ENCODE measurements around the gene ATL2.
"Not testable (repeated sequence)": the region's sequence is repeated elsewhere in the genome, so short reads cannot be mapped to it uniquely, and the experiment has no call there.

The ATL2 gene

GRCh38 chr2:38268691-38269327 lies 108.3 kb downstream of the ATL2 start:
- ATAC-seq = no peak

- no peak for ATAC-seq
These were observed 109.1 kb downstream of the ATL2 start for GRCh38 chr2:38268001-38268400.

- no peak for ATAC-seq
These were observed 109.7 kb downstream of the ATL2 start for GRCh38 chr2:38267270-38267925.

- no peak for ATAC-seq
These were observed 110.6 kb downstream of the ATL2 start for GRCh38 chr2:38266382-38267061.

GRCh38 chr2:38265461-38265860 lies 111.6 kb downstream of the ATL2 start:
- no peak for ATAC-seq

GRCh38 chr2:38264396-38265221 lies 112.5 kb downstream of the ATL2 start:
- ATAC-seq = no peak

- no peak for ATAC-seq
These were observed 113.8 kb downstream of the ATL2 start for GRCh38 chr2:38263293-38263692.

- ATAC-seq = no peak
These were observed 114.8 kb downstream of the ATL2 start for GRCh38 chr2:38262069-38262871.

GRCh38 chr2:38261569-38262068 lies 115.5 kb downstream of the ATL2 start:
- ATAC-seq = no peak

- ATAC-seq = no peak
These were observed 116.1 kb downstream of the ATL2 start for GRCh38 chr2:38260972-38261371.

GRCh38 chr2:38260469-38260868 lies 116.6 kb downstream of the ATL2 start:
- ATAC-seq = no peak

GRCh38 chr2:38259311-38259710 lies 117.8 kb downstream of the ATL2 start:
- no peak for ATAC-seq

GRCh38 chr2:38257680-38258079 lies 119.4 kb downstream of the ATL2 start:
- not testable (repeated sequence) for ATAC-seq

GRCh38 chr2:38256610-38257009 lies 120.5 kb downstream of the ATL2 start:
- no peak for ATAC-seq

GRCh38 chr2:38255211-38255610 lies 121.9 kb downstream of the ATL2 start:
- no peak for ATAC-seq

GRCh38 chr2:38254796-38255195 lies 122.3 kb downstream of the ATL2 start:
- no peak for ATAC-seq

- no peak for ATAC-seq
These were observed 125.1 kb downstream of the ATL2 start for GRCh38 chr2:38251940-38252339.

- no peak for ATAC-seq
These were observed 128.4 kb downstream of the ATL2 start for GRCh38 chr2:38248707-38249106.

GRCh38 chr2:38248255-38248654 lies 128.8 kb downstream of the ATL2 start:
- no peak for ATAC-seq

- no peak for ATAC-seq
These were observed 131.0 kb downstream of the ATL2 start for GRCh38 chr2:38246105-38246504.

GRCh38 chr2:38245114-38245641 lies 131.9 kb downstream of the ATL2 start:
- ATAC-seq = no peak

- no peak for ATAC-seq
These were observed 132.8 kb downstream of the ATL2 start for GRCh38 chr2:38244301-38244700.
